Activated CD8-positive, alpha-beta memory T cell treated with anti-CD3 and anti-CD28 coated beads, Interleukin-2, amount 10 ng/mL, durations not matched to agents 7 days and 5 days (primary cell): ENCODE results near the gene STK32B. TPM values are rescaled to one million over a fixed set of nuclear protein-coding genes. Genes with fewer than 3 reads are reported as not detected.
A peak's percentile ranks its signal among the peaks of the same experiment; 100 is the strongest.

ENCODE experiments used
- ATAC-seq: fragments of 150-1000 bp; cut with Tn5 transposase; one replicate; pipeline ENCODE4 v1.10.0; 2021; ENCODE audit warnings: moderate library complexity
- CTCF ChIA-PET: fragments of 350-600 bp; sonication (Branson Sonifier 250); formaldehyde crosslinking; loops from one replicate; lab custom pipeline; 2021; ENCODE audit warnings: antibody characterized with exemption; lab: Charles Lee
- DNase-seq: peaks from one replicate; pipeline ENCODE4 v3.0.0-alpha.2; 2020
- H3K27ac Mint-ChIP-seq: one replicate; pipeline ENCODE4 v1.8.0; 2021; ENCODE audit warnings: mild to moderate bottlenecking, mixed read lengths
- H3K27me3 Mint-ChIP-seq: one replicate; pipeline ENCODE4 v1.8.0; 2021; ENCODE audit warnings: mixed read lengths
- H3K36me3 Mint-ChIP-seq: one replicate; pipeline ENCODE4 v1.8.0; 2021; ENCODE audit warnings: mild to moderate bottlenecking, mixed read lengths
- H3K4me1 Mint-ChIP-seq: one replicate; pipeline ENCODE4 v1.8.0; 2021; ENCODE audit warnings: mixed read lengths
- H3K4me3 Mint-ChIP-seq: one replicate; pipeline ENCODE4 v1.8.0; 2021; ENCODE audit warnings: mild to moderate bottlenecking, moderate library complexity, mixed read lengths
- H3K9me3 Mint-ChIP-seq: one replicate; pipeline ENCODE4 v1.8.0; 2022; ENCODE audit warnings: low read depth, mixed read lengths
- total RNA-seq, 2 experiments: library from RNA; stranded (reverse); gene quantifications; one replicate each; pipeline ENCODE4 v1.2.3, GENCODE V29; 2021

Gene STK32B
- total RNA-seq, 2 experiments from 2014 or later, result not detected

GRCh38 chr4:5399124-5399523 lies 347.8 kb downstream of the STK32B start:
- Mint-ChIP-seq H3K9me3 (peaks cover 4% of the 10 kb centered on the region), H3K4me3 (no peak overlapping the region), H3K36me3 (no peaks in the 10 kb centered on the region), H3K4me1 (no peaks in the 10 kb centered on the region), H3K27me3 (no peaks in the 10 kb centered on the region), H3K27ac (no peak overlapping the region)
- CTCF ChIA-PET, result no interaction called here
- DNase-seq, result no peak
- ATAC-seq, result no peak

- Mint-ChIP-seq H3K27ac (no peak overlapping the region), H3K27me3 (no peaks in the 10 kb centered on the region), H3K9me3 (peaks cover 4% of the 10 kb centered on the region), H3K4me3 (no peak overlapping the region), H3K4me1 (no peaks in the 10 kb centered on the region), H3K36me3 (no peaks in the 10 kb centered on the region)
- CTCF ChIA-PET, result interaction anchor here (1.0 kb wide), 1 partner anchor 9 kb away, joined by 3 read pairs; no protein-coding TSS in a partner anchor
- ATAC-seq (no peak), DNase-seq (no peak)
Observed at GRCh38 chr4:5399790-5400421, 348.6 kb downstream of the STK32B start.

- H3K36me3 Mint-ChIP-seq, result no peaks in the 10 kb centered on the region
- ATAC-seq, result no peak
- H3K27me3 Mint-ChIP-seq, result no peaks in the 10 kb centered on the region
- no peaks in the 10 kb centered on the region for H3K4me1 Mint-ChIP-seq
- peaks cover 9% of the 10 kb centered on the region for H3K9me3 Mint-ChIP-seq
- DNase-seq, result no peak
- H3K4me3 Mint-ChIP-seq, result no peak overlapping the region
- no peak overlapping the region for H3K27ac Mint-ChIP-seq
- CTCF ChIA-PET, result no interaction called here
Observed at GRCh38 chr4:5403746-5404497, 352.6 kb downstream of the STK32B start.

GRCh38 chr4:5409237-5409636 lies 358.0 kb downstream of the STK32B start:
- no peak overlapping the region for H3K27ac Mint-ChIP-seq
- DNase-seq, result no peak

GRCh38 chr4:5409972-5410618 lies 358.8 kb downstream of the STK32B start:
- no peaks in the 10 kb centered on the region for H3K36me3 Mint-ChIP-seq
- no peaks in the 10 kb centered on the region for H3K27me3 Mint-ChIP-seq
- H3K4me1 Mint-ChIP-seq, result no peaks in the 10 kb centered on the region
- H3K9me3 Mint-ChIP-seq, result peaks cover 7% of the 10 kb centered on the region
- H3K27ac Mint-ChIP-seq, result no peak overlapping the region
- ATAC-seq (no peak), DNase-seq (peak; percentile 8)
- CTCF ChIA-PET, result no interaction called here
- H3K4me3 Mint-ChIP-seq, result no peak overlapping the region

More at GRCh38 chr4:5409237-5409636, 358.0 kb downstream of the STK32B start:
- peaks cover 7% of the 10 kb centered on the region for H3K9me3 Mint-ChIP-seq
- no peaks in the 10 kb centered on the region for H3K36me3 Mint-ChIP-seq
- H3K4me1 Mint-ChIP-seq, result no peaks in the 10 kb centered on the region
- no peak for ATAC-seq
- no peaks in the 10 kb centered on the region for H3K27me3 Mint-ChIP-seq
- CTCF ChIA-PET, result interaction anchor here (0.9 kb wide), 1 partner anchor 9 kb away, joined by 3 read pairs; no protein-coding TSS in a partner anchor
- no peak overlapping the region for H3K4me3 Mint-ChIP-seq

GRCh38 chr4:5412296-5412695 lies 361.0 kb downstream of the STK32B start:
- no peak overlapping the region for H3K27ac Mint-ChIP-seq
- CTCF ChIA-PET, result no interaction called here
- H3K4me3 Mint-ChIP-seq, result no peak overlapping the region
- H3K4me1 Mint-ChIP-seq, result no peaks in the 10 kb centered on the region
- no peak for ATAC-seq
- H3K9me3 Mint-ChIP-seq, result peaks cover 2% of the 10 kb centered on the region
- DNase-seq, result no peak
- H3K36me3 Mint-ChIP-seq, result no peaks in the 10 kb centered on the region
- no peaks in the 10 kb centered on the region for H3K27me3 Mint-ChIP-seq

- CTCF ChIA-PET, result no interaction called here
- Mint-ChIP-seq H3K36me3 (no peaks in the 10 kb centered on the region), H3K4me3 (no peak overlapping the region), H3K27ac (no peak overlapping the region), H3K4me1 (no peaks in the 10 kb centered on the region), H3K9me3 (peaks cover 2% of the 10 kb centered on the region), H3K27me3 (no peaks in the 10 kb centered on the region)
- no peak for ATAC-seq
- no peak for DNase-seq
Observed at GRCh38 chr4:5412751-5413150, 361.5 kb downstream of the STK32B start.

- no peaks in the 10 kb centered on the region for H3K4me1 Mint-ChIP-seq
- ATAC-seq (no peak), DNase-seq (no peak)
- H3K4me3 Mint-ChIP-seq, result no peak overlapping the region
- peaks cover 2% of the 10 kb centered on the region for H3K9me3 Mint-ChIP-seq
- CTCF ChIA-PET, result no interaction called here
- H3K27me3 Mint-ChIP-seq, result no peaks in the 10 kb centered on the region
- no peak overlapping the region for H3K27ac Mint-ChIP-seq
- no peaks in the 10 kb centered on the region for H3K36me3 Mint-ChIP-seq
Observed at GRCh38 chr4:5416637-5417036, 365.4 kb downstream of the STK32B start.

- DNase-seq (no peak), ATAC-seq (no peak)
- H3K4me1 Mint-ChIP-seq, result no peaks in the 10 kb centered on the region
- no peaks in the 10 kb centered on the region for H3K27me3 Mint-ChIP-seq
- no peak overlapping the region for H3K4me3 Mint-ChIP-seq
- H3K27ac Mint-ChIP-seq, result no peak overlapping the region
- no peaks in the 10 kb centered on the region for H3K36me3 Mint-ChIP-seq
- CTCF ChIA-PET, result no interaction called here
- no peaks in the 10 kb centered on the region for H3K9me3 Mint-ChIP-seq
Observed at GRCh38 chr4:5420266-5420665, 369.0 kb downstream of the STK32B start.

GRCh38 chr4:5421416-5421815 lies 370.1 kb downstream of the STK32B start:
- Mint-ChIP-seq H3K36me3 (no peaks in the 10 kb centered on the region), H3K9me3 (no peaks in the 10 kb centered on the region), H3K4me3 (no peak overlapping the region), H3K27ac (no peak overlapping the region), H3K27me3 (no peaks in the 10 kb centered on the region), H3K4me1 (no peaks in the 10 kb centered on the region)
- CTCF ChIA-PET, result no interaction called here
- DNase-seq (no peak), ATAC-seq (no peak)

GRCh38 chr4:5422195-5422594 lies 370.9 kb downstream of the STK32B start:
- DNase-seq (no peak), ATAC-seq (no peak)
- H3K36me3 Mint-ChIP-seq, result no peaks in the 10 kb centered on the region
- CTCF ChIA-PET, result no interaction called here
- H3K4me1 Mint-ChIP-seq, result no peaks in the 10 kb centered on the region
- H3K4me3 Mint-ChIP-seq, result no peak overlapping the region
- no peaks in the 10 kb centered on the region for H3K27me3 Mint-ChIP-seq
- H3K27ac Mint-ChIP-seq, result no peak overlapping the region
- no peaks in the 10 kb centered on the region for H3K9me3 Mint-ChIP-seq

GRCh38 chr4:5423670-5424069 lies 372.4 kb downstream of the STK32B start:
- no peaks in the 10 kb centered on the region for H3K27me3 Mint-ChIP-seq
- ATAC-seq (no peak), DNase-seq (no peak)
- CTCF ChIA-PET, result no interaction called here
- no peaks in the 10 kb centered on the region for H3K36me3 Mint-ChIP-seq
- no peak overlapping the region for H3K4me3 Mint-ChIP-seq
- no peaks in the 10 kb centered on the region for H3K4me1 Mint-ChIP-seq
- H3K9me3 Mint-ChIP-seq, result no peaks in the 10 kb centered on the region
- H3K27ac Mint-ChIP-seq, result no peak overlapping the region

- Mint-ChIP-seq H3K9me3 (no peaks in the 10 kb centered on the region), H3K36me3 (no peaks in the 10 kb centered on the region), H3K27ac (no peak overlapping the region), H3K4me3 (no peak overlapping the region), H3K27me3 (no peaks in the 10 kb centered on the region), H3K4me1 (no peaks in the 10 kb centered on the region)
- ATAC-seq (no peak), DNase-seq (no peak)
- CTCF ChIA-PET, result no interaction called here
Observed at GRCh38 chr4:5424211-5424610, 372.9 kb downstream of the STK32B start.

- ATAC-seq, result no peak
Observed at GRCh38 chr4:5424901-5425300, 373.6 kb downstream of the STK32B start.

More at GRCh38 chr4:5424901-5425300, 373.6 kb downstream of the STK32B start:
- Mint-ChIP-seq H3K4me1 (no peaks in the 10 kb centered on the region), H3K27ac (no peak overlapping the region), H3K36me3 (no peaks in the 10 kb centered on the region), H3K4me3 (no peak overlapping the region), H3K9me3 (no peaks in the 10 kb centered on the region), H3K27me3 (no peaks in the 10 kb centered on the region)
- CTCF ChIA-PET, result no interaction called here
- no peak for DNase-seq
